GM10266 (cell line): ENCODE results near the gene UGDH.
A peak's percentile ranks its signal among the peaks of the same experiment; 100 is the strongest.
"Not testable (repeated sequence)": the region's sequence is repeated elsewhere in the genome, so short reads cannot be mapped to it uniquely, and the experiment has no call there.

Source experiments
- DNase-seq: peaks from one replicate; pipeline ENCODE4 v3.0.0; 2012; ENCODE audit errors: extremely low spot score
- CTCF ChIP-seq: IDR thresholded peaks from 2 replicates; pipeline ENCODE4 v1.5.1; 2012; ENCODE audit warnings: mild to moderate bottlenecking, low read depth; ENCODE audit not compliant: control insufficient read depth, insufficient read depth; ENCODE audit errors: missing control alignments

The UGDH gene

GRCh38 chr4:39470402-39470801 lies 56.8 kb downstream of the UGDH start:
- DNase-seq = no peak
- no peak for TF ChIP-seq CTCF

GRCh38 chr4:39469429-39470077 lies 57.7 kb downstream of the UGDH start:
- peak; percentile 69 for DNase-seq
- TF ChIP-seq CTCF = peak; percentile 71

DNA sequence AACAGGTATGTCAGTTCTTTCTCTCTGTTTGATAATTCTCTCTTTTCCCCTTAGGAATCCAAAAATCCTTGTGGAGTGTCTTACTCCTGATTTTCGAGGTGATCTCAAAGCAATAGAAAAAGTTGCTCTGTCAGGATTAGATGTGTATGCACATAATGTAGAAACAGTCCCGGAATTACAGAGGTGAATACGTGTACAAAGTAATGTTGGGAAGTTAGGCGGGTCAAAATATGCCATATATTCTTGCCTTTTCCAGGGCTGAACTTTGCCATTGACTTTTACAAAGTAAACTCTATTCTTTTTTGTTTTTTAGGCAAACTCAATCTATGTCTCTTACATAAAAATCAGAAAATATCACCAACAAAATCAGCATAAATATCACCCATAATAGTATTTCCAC lies 59.8 kb downstream of the UGDH start:
- no peak for TF ChIP-seq CTCF
- no peak for DNase-seq

DNA sequence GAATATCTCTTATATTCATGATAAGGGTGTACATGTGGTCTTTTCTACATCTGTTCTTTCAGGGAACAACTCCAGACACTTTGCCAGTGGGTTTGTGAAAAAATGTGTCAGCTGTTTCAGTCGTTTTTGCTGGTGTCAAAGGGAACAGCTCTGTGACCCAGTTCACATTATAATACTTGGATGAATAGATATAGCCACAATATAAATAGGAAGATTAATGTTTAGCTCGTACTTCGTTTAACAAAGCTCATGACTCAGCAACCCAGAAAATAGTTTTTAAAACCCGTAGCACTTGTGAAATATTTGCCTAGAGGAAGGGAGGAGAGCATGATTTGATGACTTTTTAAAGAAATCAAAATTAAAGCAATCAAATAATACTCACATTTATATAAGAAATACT lies 60.5 kb downstream of the UGDH start:
- DNase-seq = no peak
- TF ChIP-seq CTCF = no peak

- no peak for TF ChIP-seq CTCF
- no peak for DNase-seq
Measured at GRCh38 chr4:39464886-39465501, 62.2 kb downstream of the UGDH start.

DNA sequence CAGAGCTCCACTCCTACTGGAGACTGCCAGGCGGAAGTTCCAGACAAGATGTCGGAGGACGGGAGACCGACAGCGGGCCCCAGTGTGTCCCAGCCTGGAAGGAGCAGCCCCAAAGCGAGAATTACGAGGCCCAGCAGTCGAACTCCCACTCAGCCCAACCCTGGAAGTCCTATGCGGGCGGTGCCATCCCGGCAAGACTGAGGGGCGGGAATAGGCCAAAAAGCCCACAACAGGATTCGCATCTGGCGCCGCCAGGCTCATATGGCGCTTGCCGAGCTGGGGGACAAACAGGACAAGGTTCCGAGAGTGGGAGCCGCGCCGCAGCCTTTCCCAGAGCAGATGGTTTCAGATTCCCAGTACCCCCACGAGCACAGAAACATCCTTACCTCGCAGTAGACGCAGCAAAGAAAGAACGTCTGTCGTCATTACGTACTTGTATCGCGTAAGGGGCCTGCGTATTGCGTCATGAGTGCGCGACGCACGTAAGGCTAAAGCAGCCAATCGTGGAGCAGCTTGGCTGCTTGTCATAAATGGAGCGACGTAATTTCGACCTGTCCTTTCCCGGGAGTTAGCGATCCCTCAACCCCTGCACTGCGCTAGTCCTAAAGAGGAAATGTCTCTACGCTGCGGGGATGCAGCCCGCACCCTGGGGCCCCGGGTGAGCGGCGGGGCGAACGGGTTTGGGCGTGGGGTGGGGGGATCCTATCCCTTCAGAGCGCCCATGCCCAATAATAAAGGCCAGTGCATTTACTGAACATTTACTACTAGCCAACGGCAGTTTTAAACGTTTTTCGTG lies 68.5 kb downstream of the UGDH start, which contains the start of the genes LIAS and RPL9:
Gene LIAS, plus strand, starts transcription at position 552 of the 796 bp plus-strand sequence. Its CDS starts 62 bp downstream, at position 614.
Gene RPL9, minus strand, starts transcription at position 418 of the 796 bp plus-strand sequence. CDS start 483 bp downstream, outside the sequence.
- peak; percentile 94 for DNase-seq
- TF ChIP-seq CTCF = no peak

- not testable (repeated sequence) for DNase-seq
Measured at GRCh38 chr4:39458161-39458504, 69.1 kb downstream of the UGDH start.
